ENCODE measurements around the gene PDZRN3. TPM values are rescaled to one million over a fixed set of nuclear protein-coding genes. Genes with fewer than 3 reads are reported as not detected.

The PDZRN3 gene
- total RNA-seq, 1 experiment from 2014 or later, result not detected

DNA sequence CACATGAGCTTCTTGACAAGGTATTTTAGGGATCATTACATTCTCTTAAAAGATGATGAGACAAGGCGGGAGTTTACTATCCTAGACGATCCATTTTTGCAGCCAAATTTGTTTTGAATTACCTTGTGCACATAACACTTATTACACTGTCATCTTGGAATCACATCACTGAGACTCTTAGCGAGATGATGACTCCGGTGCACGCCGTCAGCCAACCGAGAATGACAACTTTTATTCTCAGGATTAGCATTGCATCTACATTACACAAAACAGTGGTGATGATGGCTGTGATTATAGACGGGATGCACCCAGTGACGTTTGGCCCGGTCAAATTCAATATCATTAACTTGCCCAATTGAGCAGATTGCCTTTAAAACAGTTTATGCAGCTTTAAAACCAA is 216.1 kb downstream of the PDZRN3 start:
- Histone ChIP-seq H3K27me3 (ENCODE audit: control insufficient read depth, insufficient read depth, low read length) (no peaks in the 10 kb centered on the region), H3K36me3 (ENCODE audit: control insufficient read depth, insufficient read depth, low read length) (no peaks in the 10 kb centered on the region), H3K9me3 (ENCODE audit: control insufficient read depth, insufficient read depth, low read depth, low read length) (no peaks in the 10 kb centered on the region), H3K4me1 (ENCODE audit: control insufficient read depth, insufficient read depth, low read length) (no peaks in the 10 kb centered on the region), H3K4me3 (ENCODE audit: low read depth in 2 of 2, low read length in 2 of 2) (no peak overlapping the region), H3K27ac (ENCODE audit: low read length) (no peak overlapping the region)
- DNase-seq (ENCODE audit: low read depth, low spot score) (no peak), ATAC-seq (no peak)
- in situ Hi-C loops (cut with HindIII; ENCODE audit: low pct_unique_long_range_greater_than_20kb, low sequenced_read_pairs), result no loop called here
- intact Hi-C loops (cut with micrococcal nuclease; ENCODE audit: unreplicated experiment), result no loop called here
- no TSS peak for BruUV-seq (replicated peaks)
- TF ChIP-seq TCF7L2 (IDR thresholded peaks at IDR 0.05; ENCODE audit: low read depth, low read length) (no peak), SIN3A (IDR thresholded peaks at IDR 0.05; ENCODE audit: borderline replicate concordance, insufficient read depth, low read depth, low read length) (no peak), POLR2AphosphoS5 (IDR thresholded peaks at IDR 0.05; ENCODE audit: low read depth, low read length) (no peak)
- TF ChIP-seq, protein P1, sequence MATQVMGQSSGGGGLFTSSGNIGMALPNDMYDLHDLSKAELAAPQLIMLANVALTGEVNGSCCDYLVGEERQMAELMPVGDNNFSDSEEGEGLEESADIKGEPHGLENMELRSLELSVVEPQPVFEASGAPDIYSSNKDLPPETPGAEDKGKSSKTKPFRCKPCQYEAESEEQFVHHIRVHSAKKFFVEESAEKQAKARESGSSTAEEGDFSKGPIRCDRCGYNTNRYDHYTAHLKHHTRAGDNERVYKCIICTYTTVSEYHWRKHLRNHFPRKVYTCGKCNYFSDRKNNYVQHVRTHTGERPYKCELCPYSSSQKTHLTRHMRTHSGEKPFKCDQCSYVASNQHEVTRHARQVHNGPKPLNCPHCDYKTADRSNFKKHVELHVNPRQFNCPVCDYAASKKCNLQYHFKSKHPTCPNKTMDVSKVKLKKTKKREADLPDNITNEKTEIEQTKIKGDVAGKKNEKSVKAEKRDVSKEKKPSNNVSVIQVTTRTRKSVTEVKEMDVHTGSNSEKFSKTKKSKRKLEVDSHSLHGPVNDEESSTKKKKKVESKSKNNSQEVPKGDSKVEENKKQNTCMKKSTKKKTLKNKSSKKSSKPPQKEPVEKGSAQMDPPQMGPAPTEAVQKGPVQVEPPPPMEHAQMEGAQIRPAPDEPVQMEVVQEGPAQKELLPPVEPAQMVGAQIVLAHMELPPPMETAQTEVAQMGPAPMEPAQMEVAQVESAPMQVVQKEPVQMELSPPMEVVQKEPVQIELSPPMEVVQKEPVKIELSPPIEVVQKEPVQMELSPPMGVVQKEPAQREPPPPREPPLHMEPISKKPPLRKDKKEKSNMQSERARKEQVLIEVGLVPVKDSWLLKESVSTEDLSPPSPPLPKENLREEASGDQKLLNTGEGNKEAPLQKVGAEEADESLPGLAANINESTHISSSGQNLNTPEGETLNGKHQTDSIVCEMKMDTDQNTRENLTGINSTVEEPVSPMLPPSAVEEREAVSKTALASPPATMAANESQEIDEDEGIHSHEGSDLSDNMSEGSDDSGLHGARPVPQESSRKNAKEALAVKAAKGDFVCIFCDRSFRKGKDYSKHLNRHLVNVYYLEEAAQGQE (IDR thresholded peaks at IDR 0.05; ENCODE audit: insufficient read depth in 1 of 2, low read depth in 2 of 2, low read length in 1 of 2), result no peak
- TF ChIP-seq, protein P2, sequence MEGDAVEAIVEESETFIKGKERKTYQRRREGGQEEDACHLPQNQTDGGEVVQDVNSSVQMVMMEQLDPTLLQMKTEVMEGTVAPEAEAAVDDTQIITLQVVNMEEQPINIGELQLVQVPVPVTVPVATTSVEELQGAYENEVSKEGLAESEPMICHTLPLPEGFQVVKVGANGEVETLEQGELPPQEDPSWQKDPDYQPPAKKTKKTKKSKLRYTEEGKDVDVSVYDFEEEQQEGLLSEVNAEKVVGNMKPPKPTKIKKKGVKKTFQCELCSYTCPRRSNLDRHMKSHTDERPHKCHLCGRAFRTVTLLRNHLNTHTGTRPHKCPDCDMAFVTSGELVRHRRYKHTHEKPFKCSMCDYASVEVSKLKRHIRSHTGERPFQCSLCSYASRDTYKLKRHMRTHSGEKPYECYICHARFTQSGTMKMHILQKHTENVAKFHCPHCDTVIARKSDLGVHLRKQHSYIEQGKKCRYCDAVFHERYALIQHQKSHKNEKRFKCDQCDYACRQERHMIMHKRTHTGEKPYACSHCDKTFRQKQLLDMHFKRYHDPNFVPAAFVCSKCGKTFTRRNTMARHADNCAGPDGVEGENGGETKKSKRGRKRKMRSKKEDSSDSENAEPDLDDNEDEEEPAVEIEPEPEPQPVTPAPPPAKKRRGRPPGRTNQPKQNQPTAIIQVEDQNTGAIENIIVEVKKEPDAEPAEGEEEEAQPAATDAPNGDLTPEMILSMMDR (IDR thresholded peaks at IDR 0.05), result no peak
- ChIA-PET CTCF (no interaction called here), POLR2A (no interaction called here)

DNA sequence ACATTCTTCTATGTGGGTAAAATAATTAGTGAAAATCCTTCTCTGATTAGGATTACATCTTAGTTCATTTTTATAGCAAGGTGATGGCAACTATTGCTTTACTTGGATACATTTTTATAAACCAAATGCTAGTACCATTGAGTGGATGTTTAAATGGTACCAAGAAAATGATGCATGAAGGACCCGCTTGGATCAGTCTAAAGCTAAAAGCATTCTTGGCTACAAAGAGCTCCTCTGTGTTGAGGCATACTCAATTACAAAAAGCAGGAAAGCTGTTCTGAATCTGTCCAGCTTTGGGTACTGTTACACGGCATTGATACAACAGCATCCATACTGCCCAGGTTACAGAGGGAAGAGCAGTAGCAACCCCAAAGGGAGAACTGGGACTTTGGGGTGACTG is 217.2 kb downstream of the PDZRN3 start:
- CTCF ChIA-PET, result no interaction called here
- Histone ChIP-seq H3K9me3 (ENCODE audit: control insufficient read depth, insufficient read depth, low read depth, low read length) (no peaks in the 10 kb centered on the region), H3K27me3 (ENCODE audit: control insufficient read depth, insufficient read depth, low read length) (no peaks in the 10 kb centered on the region), H3K27ac (ENCODE audit: low read length) (no peak overlapping the region), H3K36me3 (ENCODE audit: control insufficient read depth, insufficient read depth, low read length) (no peaks in the 10 kb centered on the region), H3K4me1 (ENCODE audit: control insufficient read depth, insufficient read depth, low read length) (no peaks in the 10 kb centered on the region), H3K4me3 (ENCODE audit: low read depth in 2 of 2, low read length in 2 of 2) (no peak overlapping the region)
- ATAC-seq (no peak), DNase-seq (ENCODE audit: low read depth, low spot score) (no peak)
- intact Hi-C loops (cut with micrococcal nuclease; ENCODE audit: unreplicated experiment), result no loop called here
- TF ChIP-seq TCF7L2 (IDR thresholded peaks at IDR 0.05; ENCODE audit: low read depth, low read length), result no peak
- no peak for TF ChIP-seq POLR2AphosphoS5 (IDR thresholded peaks at IDR 0.05; ENCODE audit: low read depth, low read length)
- TF ChIP-seq SIN3A (IDR thresholded peaks at IDR 0.05; ENCODE audit: borderline replicate concordance, insufficient read depth, low read depth, low read length), result no peak
- TF ChIP-seq, protein P2 (IDR thresholded peaks at IDR 0.05), result no peak
- TF ChIP-seq, protein P1 (IDR thresholded peaks at IDR 0.05; ENCODE audit: insufficient read depth in 1 of 2, low read depth in 2 of 2, low read length in 1 of 2), result no peak
- BruUV-seq (replicated peaks), result no TSS peak
- in situ Hi-C loops (cut with HindIII; ENCODE audit: low pct_unique_long_range_greater_than_20kb, low sequenced_read_pairs), result no loop called here
- POLR2A ChIA-PET, result no interaction called here
